ENCODE measurements around the gene SNTN. TPM values are rescaled to one million over a fixed set of nuclear protein-coding genes. Genes with fewer than 3 reads are reported as not detected.

SNTN gene
- total and polyA plus RNA-seq, 7 experiments from 2014 or later, result not detected

- peaks cover 0 to 6% (median 0%) of the 10 kb centered on the region in 5 donors for H3K27me3 Mint-ChIP-seq
- peaks cover 0 to 2% (median 0%) of the 10 kb centered on the region in 11 donors for H3K9me3 Mint-ChIP-seq
These were observed 10.0 kb downstream of the SNTN start for GRCh38 chr3:63662500-63662899.

GRCh38 chr3:63670544-63670943, 18.1 kb downstream of the SNTN start:
- ChIA-PET POLR2A (no interaction called here), CTCF (no interaction called here)
- DNase-seq (no peak), ATAC-seq (no peak)
- H3K9me3 ChIP-seq (ENCODE audit: control insufficient read depth in 2 of 3, low read length in 3 of 3), result no peaks in the 10 kb centered on the region
- H3K4me3 ChIP-seq (ENCODE audit: low read length), result no peak overlapping the region
- no peaks in the 10 kb centered on the region for H3K36me3 ChIP-seq (ENCODE audit: control insufficient read depth in 2 of 3, insufficient read depth in 3 of 3, low read length in 3 of 3)
- H3K36me3 Mint-ChIP-seq, result no peaks in the 10 kb centered on the region
- intact Hi-C loops (cut with micrococcal nuclease), result no loop called here
- no peak overlapping the region for H3K27ac Mint-ChIP-seq
- H3K4me3 Mint-ChIP-seq, result no peak overlapping the region
- H3K4me1 ChIP-seq (ENCODE audit: control insufficient read depth in 2 of 2, insufficient read depth in 2 of 2, low read length in 2 of 2), result no peaks in the 10 kb centered on the region
- H3K27me3 ChIP-seq (ENCODE audit: control insufficient read depth in 2 of 2, insufficient read depth in 2 of 2, low read length in 2 of 2), result no peaks in the 10 kb centered on the region
- H3K27ac ChIP-seq (ENCODE audit: low read depth, low read length), result no peak overlapping the region
- H3K4me1 Mint-ChIP-seq, result no peaks in the 10 kb centered on the region
- H3K9me3 Mint-ChIP-seq, result peaks cover 0 to 4% (median 0%) of the 10 kb centered on the region in 11 donors
- peaks cover 0 to 4% (median under 1%) of the 10 kb centered on the region in 5 donors for H3K27me3 Mint-ChIP-seq

More at GRCh38 chr3:63662500-63662899, 10.0 kb downstream of the SNTN start:
- H3K4me1 ChIP-seq (ENCODE audit: control insufficient read depth in 2 of 2, insufficient read depth in 2 of 2, low read length in 2 of 2), result no peaks in the 10 kb centered on the region
- ChIA-PET CTCF (no interaction called here), POLR2A (no interaction called here)
- Mint-ChIP-seq H3K4me1 (no peaks in the 10 kb centered on the region), H3K4me3 (no peak overlapping the region), H3K27ac (no peak overlapping the region), H3K36me3 (no peaks in the 10 kb centered on the region)
- no peak for ATAC-seq
- H3K4me3 ChIP-seq (ENCODE audit: low read length), result no peak overlapping the region
- H3K27ac ChIP-seq (ENCODE audit: low read depth, low read length), result no peak overlapping the region
- no peak for DNase-seq
- no peaks in the 10 kb centered on the region for H3K9me3 ChIP-seq (ENCODE audit: control insufficient read depth in 2 of 3, low read length in 3 of 3)
- no peaks in the 10 kb centered on the region for H3K27me3 ChIP-seq (ENCODE audit: control insufficient read depth in 2 of 2, insufficient read depth in 2 of 2, low read length in 2 of 2)
- intact Hi-C loops (cut with micrococcal nuclease), result no loop called here
- H3K36me3 ChIP-seq (ENCODE audit: control insufficient read depth in 2 of 3, insufficient read depth in 3 of 3, low read length in 3 of 3), result no peaks in the 10 kb centered on the region

DNA sequence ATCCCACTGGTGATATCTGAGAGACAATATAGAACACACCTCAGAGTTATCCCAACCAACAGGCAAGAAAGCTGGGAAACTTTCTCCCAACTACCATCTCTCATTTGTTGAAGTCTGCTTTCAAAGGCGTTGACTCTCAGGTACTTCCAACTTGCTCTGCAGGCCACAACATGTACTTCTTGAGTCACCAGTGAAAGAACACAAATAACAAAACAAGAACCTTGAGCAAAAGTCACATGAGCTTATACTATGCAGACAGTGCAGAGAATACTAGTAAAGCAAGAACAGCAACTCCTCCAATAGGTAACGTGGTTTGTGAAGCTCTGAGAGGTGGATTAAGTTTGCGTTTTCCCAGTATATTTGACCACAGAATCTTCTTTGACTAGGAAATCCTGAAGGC, 20.6 kb downstream of the SNTN start:
- peaks cover 0 to 4% (median 0%) of the 10 kb centered on the region in 5 donors for H3K27me3 Mint-ChIP-seq
- no peak overlapping the region for H3K27ac Mint-ChIP-seq
- Histone ChIP-seq H3K27ac (ENCODE audit: low read depth, low read length) (no peak overlapping the region), H3K27me3 (ENCODE audit: control insufficient read depth in 2 of 2, insufficient read depth in 2 of 2, low read length in 2 of 2) (no peaks in the 10 kb centered on the region), H3K4me1 (ENCODE audit: control insufficient read depth in 2 of 2, insufficient read depth in 2 of 2, low read length in 2 of 2) (no peaks in the 10 kb centered on the region), H3K9me3 (ENCODE audit: control insufficient read depth in 2 of 3, low read length in 3 of 3) (no peaks in the 10 kb centered on the region), H3K4me3 (ENCODE audit: low read length) (no peak overlapping the region), H3K36me3 (ENCODE audit: control insufficient read depth in 2 of 3, insufficient read depth in 3 of 3, low read length in 3 of 3) (no peaks in the 10 kb centered on the region)
- H3K4me3 Mint-ChIP-seq, result no peak overlapping the region
- DNase-seq (no peak), ATAC-seq (no peak)
- no peaks in the 10 kb centered on the region for H3K36me3 Mint-ChIP-seq
- intact Hi-C loops (cut with micrococcal nuclease), result no loop called here
- CTCF ChIA-PET, result no interaction called here
- POLR2A ChIA-PET, result no interaction called here
- H3K9me3 Mint-ChIP-seq, result peaks cover 0 to 4% (median 0%) of the 10 kb centered on the region in 11 donors
- no peaks in the 10 kb centered on the region for H3K4me1 Mint-ChIP-seq

GRCh38 chr3:63674586-63674985, 22.1 kb downstream of the SNTN start:
- ChIA-PET POLR2A (no interaction called here), CTCF (no interaction called here)
- intact Hi-C loops (cut with micrococcal nuclease), result no loop called here
- no peak overlapping the region for H3K4me3 Mint-ChIP-seq
- peaks cover 0 to 4% (median 0%) of the 10 kb centered on the region in 11 donors for H3K9me3 Mint-ChIP-seq
- H3K9me3 ChIP-seq (ENCODE audit: control insufficient read depth in 2 of 3, low read length in 3 of 3), result no peaks in the 10 kb centered on the region
- ATAC-seq (no peak), DNase-seq (no peak)
- H3K4me3 ChIP-seq (ENCODE audit: low read length), result no peak overlapping the region
- peaks cover 0 to 4% (median 0%) of the 10 kb centered on the region in 5 donors for H3K27me3 Mint-ChIP-seq
- H3K27ac ChIP-seq (ENCODE audit: low read depth, low read length), result no peak overlapping the region
- no peak overlapping the region for H3K27ac Mint-ChIP-seq
- H3K36me3 ChIP-seq (ENCODE audit: control insufficient read depth in 2 of 3, insufficient read depth in 3 of 3, low read length in 3 of 3), result no peaks in the 10 kb centered on the region
- no peaks in the 10 kb centered on the region for H3K36me3 Mint-ChIP-seq
- no peaks in the 10 kb centered on the region for H3K4me1 ChIP-seq (ENCODE audit: control insufficient read depth in 2 of 2, insufficient read depth in 2 of 2, low read length in 2 of 2)
- H3K4me1 Mint-ChIP-seq, result no peaks in the 10 kb centered on the region
- H3K27me3 ChIP-seq (ENCODE audit: control insufficient read depth in 2 of 2, insufficient read depth in 2 of 2, low read length in 2 of 2), result no peaks in the 10 kb centered on the region

DNA sequence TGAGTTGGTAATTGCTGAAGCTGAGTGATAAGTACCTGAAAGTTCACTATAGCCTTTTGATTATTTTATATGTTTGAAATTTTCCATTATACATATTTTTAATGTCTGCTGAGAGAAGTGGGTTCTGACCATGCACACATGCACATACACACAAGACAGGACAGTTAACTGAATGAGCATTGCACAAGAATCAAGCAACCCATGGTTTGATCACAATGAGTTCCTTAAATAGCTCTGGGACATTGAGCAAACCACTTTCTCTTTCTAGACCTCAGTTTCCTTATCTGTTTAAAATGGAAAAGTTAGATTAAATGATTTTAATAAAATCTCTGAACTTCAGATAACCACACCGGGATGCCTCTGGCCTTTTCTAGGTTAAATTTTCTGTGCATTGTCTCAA, 26.7 kb downstream of the SNTN start:
- ATAC-seq (no peak), DNase-seq (no peak)
- intact Hi-C loops (cut with micrococcal nuclease), result no loop called here
- Mint-ChIP-seq H3K27ac (peak overlapping the region in 1 of 9 donors; percentile 71), H3K4me3 (no peak overlapping the region), H3K27me3 (peaks cover 0 to 5% (median 0%) of the 10 kb centered on the region in 5 donors), H3K9me3 (peaks cover 0 to 1% (median 0%) of the 10 kb centered on the region in 11 donors), H3K4me1 (no peaks in the 10 kb centered on the region), H3K36me3 (no peaks in the 10 kb centered on the region)
- Histone ChIP-seq H3K27me3 (ENCODE audit: control insufficient read depth in 2 of 2, insufficient read depth in 2 of 2, low read length in 2 of 2) (no peaks in the 10 kb centered on the region), H3K4me3 (ENCODE audit: low read length) (no peak overlapping the region), H3K9me3 (ENCODE audit: control insufficient read depth in 2 of 3, low read length in 3 of 3) (no peaks in the 10 kb centered on the region), H3K36me3 (ENCODE audit: control insufficient read depth in 2 of 3, insufficient read depth in 3 of 3, low read length in 3 of 3) (no peaks in the 10 kb centered on the region), H3K4me1 (ENCODE audit: control insufficient read depth in 2 of 2, insufficient read depth in 2 of 2, low read length in 2 of 2) (no peaks in the 10 kb centered on the region), H3K27ac (ENCODE audit: low read depth, low read length) (no peak overlapping the region)
- ChIA-PET CTCF (no interaction called here), POLR2A (no interaction called here)

DNA sequence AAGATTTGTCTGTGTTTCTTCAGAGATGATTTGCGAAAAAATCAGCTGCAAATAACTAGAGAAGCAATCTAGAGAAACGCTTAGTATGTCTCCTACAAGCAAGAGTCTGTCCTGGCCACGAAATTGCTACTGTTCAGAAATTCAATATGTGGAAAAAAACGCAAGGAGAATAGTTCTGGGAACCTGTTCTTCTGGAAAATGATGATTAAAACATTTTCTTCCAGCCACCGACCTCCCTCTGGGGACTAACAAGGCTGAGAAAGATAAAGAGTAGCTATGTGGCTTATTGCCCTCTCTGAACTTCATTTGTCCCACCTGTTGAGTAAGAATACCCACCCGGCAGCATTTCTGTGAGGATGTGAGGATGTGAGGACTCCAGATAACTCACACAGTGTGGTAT, 31.6 kb downstream of the SNTN start:
- ChIA-PET POLR2A (no interaction called here), CTCF (no interaction called here)
- H3K27me3 ChIP-seq (ENCODE audit: control insufficient read depth in 2 of 2, insufficient read depth in 2 of 2, low read length in 2 of 2), result no peaks in the 10 kb centered on the region
- H3K36me3 Mint-ChIP-seq, result peaks cover 0 to 3% (median 0%) of the 10 kb centered on the region in 5 donors
- peaks cover 0 to 6% (median 5%) of the 10 kb centered on the region in 5 donors for H3K27me3 Mint-ChIP-seq
- H3K4me3 Mint-ChIP-seq, result no peak overlapping the region
- ATAC-seq (no peak), DNase-seq (no peak)
- H3K27ac Mint-ChIP-seq, result no peak overlapping the region
- intact Hi-C loops (cut with micrococcal nuclease), result no loop called here
- H3K9me3 Mint-ChIP-seq, result peaks cover 0 to 2% (median 0%) of the 10 kb centered on the region in 11 donors
- no peaks in the 10 kb centered on the region for H3K36me3 ChIP-seq (ENCODE audit: control insufficient read depth in 2 of 3, insufficient read depth in 3 of 3, low read length in 3 of 3)
- no peaks in the 10 kb centered on the region for H3K4me1 ChIP-seq (ENCODE audit: control insufficient read depth in 2 of 2, insufficient read depth in 2 of 2, low read length in 2 of 2)
- no peaks in the 10 kb centered on the region for H3K9me3 ChIP-seq (ENCODE audit: control insufficient read depth in 2 of 3, low read length in 3 of 3)
- no peak overlapping the region for H3K27ac ChIP-seq (ENCODE audit: low read depth, low read length)
- H3K4me1 Mint-ChIP-seq, result no peaks in the 10 kb centered on the region
- no peak overlapping the region for H3K4me3 ChIP-seq (ENCODE audit: low read length)

DNA sequence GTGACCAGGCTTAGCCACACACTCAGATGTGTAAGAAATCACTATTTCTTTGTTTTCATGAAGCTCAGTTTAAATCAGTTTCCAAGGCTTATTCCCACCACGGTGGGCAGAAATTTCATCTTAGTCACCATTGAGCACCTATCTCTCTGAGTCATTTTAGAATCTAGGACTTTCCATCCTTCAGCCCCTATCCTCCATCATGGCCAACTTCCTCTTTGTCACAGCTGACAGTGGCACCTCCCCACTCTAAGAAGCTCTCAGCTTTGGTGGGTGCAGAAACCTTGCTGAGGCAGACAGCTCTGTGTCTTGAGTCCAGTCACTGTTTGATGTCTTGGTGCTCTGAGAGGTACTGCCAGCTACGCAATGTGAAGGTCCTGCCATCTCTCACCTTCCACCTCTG, 32.9 kb downstream of the SNTN start:
- Histone ChIP-seq H3K36me3 (ENCODE audit: control insufficient read depth in 2 of 3, insufficient read depth in 3 of 3, low read length in 3 of 3) (no peaks in the 10 kb centered on the region), H3K9me3 (ENCODE audit: control insufficient read depth in 2 of 3, low read length in 3 of 3) (no peaks in the 10 kb centered on the region), H3K4me3 (ENCODE audit: low read length) (no peak overlapping the region), H3K27ac (ENCODE audit: low read depth, low read length) (no peak overlapping the region), H3K4me1 (ENCODE audit: control insufficient read depth in 2 of 2, insufficient read depth in 2 of 2, low read length in 2 of 2) (no peaks in the 10 kb centered on the region), H3K27me3 (ENCODE audit: control insufficient read depth in 2 of 2, insufficient read depth in 2 of 2, low read length in 2 of 2) (no peaks in the 10 kb centered on the region)
- intact Hi-C loops (cut with micrococcal nuclease), result no loop called here
- H3K27ac Mint-ChIP-seq, result no peak overlapping the region
- H3K4me1 Mint-ChIP-seq, result no peaks in the 10 kb centered on the region
- H3K4me3 Mint-ChIP-seq, result no peak overlapping the region
- ChIA-PET CTCF (no interaction called here), POLR2A (no interaction called here)
- H3K36me3 Mint-ChIP-seq, result peaks cover 0 to 3% (median 0%) of the 10 kb centered on the region in 5 donors
- H3K27me3 Mint-ChIP-seq, result peaks cover 0 to 6% (median 4%) of the 10 kb centered on the region in 5 donors
- ATAC-seq (no peak), DNase-seq (no peak)
- peaks cover 0 to 2% (median 0%) of the 10 kb centered on the region in 11 donors for H3K9me3 Mint-ChIP-seq

All from naive thymus-derived CD4-positive, alpha-beta T cell (primary cell).